IPS-18a (cell line): ENCODE results near the gene IRF1.
"Not testable (repeated sequence)": the region's sequence is repeated elsewhere in the genome, so short reads cannot be mapped to it uniquely, and the experiment has no call there.

Experiments
- H3K27ac ChIP-seq: one replicate; pipeline ENCODE4 v1.5.1; 2013; ENCODE audit warnings: low read length
- H3K27me3 ChIP-seq: one replicate; pipeline ENCODE4 v1.6.1; 2013; ENCODE audit warnings: mild to moderate bottlenecking, low read length; ENCODE audit not compliant: control insufficient read depth, insufficient read depth
- H3K36me3 ChIP-seq: one replicate; pipeline ENCODE4 v1.6.1; 2013; ENCODE audit warnings: low read depth, low read length; ENCODE audit not compliant: control insufficient read depth
- H3K4me1 ChIP-seq: one replicate; pipeline ENCODE4 v1.6.1; 2013; ENCODE audit warnings: low read depth, low read length; ENCODE audit not compliant: control insufficient read depth
- H3K4me3 ChIP-seq: one replicate; pipeline ENCODE4 v1.5.1; 2013; ENCODE audit warnings: low read length
- H3K9ac ChIP-seq: one replicate; pipeline ENCODE4 v1.6.1; 2013; ENCODE audit warnings: mild to moderate bottlenecking, low read length, moderate library complexity
- H3K9me3 ChIP-seq: one replicate; pipeline ENCODE4 v1.6.1; 2013; ENCODE audit warnings: low read depth, low read length; ENCODE audit not compliant: control insufficient read depth

Gene IRF1

GRCh38 chr5:132451387-132451786 is 39.2 kb downstream of the IRF1 start:
- H3K9ac ChIP-seq = no peak overlapping the region
- H3K4me1 ChIP-seq = peaks cover 21% of the 10 kb centered on the region
- H3K27ac ChIP-seq = no peak overlapping the region
- no peaks in the 10 kb centered on the region for H3K9me3 ChIP-seq
- no peaks in the 10 kb centered on the region for H3K27me3 ChIP-seq
- H3K36me3 ChIP-seq = no peaks in the 10 kb centered on the region
- no peak overlapping the region for H3K4me3 ChIP-seq

- Histone ChIP-seq H3K4me3 (no peak overlapping the region), H3K9me3 (no peaks in the 10 kb centered on the region), H3K9ac (no peak overlapping the region), H3K27me3 (no peaks in the 10 kb centered on the region), H3K27ac (no peak overlapping the region), H3K36me3 (no peaks in the 10 kb centered on the region), H3K4me1 (peaks cover 34% of the 10 kb centered on the region)
These were observed 41.5 kb downstream of the IRF1 start for GRCh38 chr5:132449060-132449459.

GRCh38 chr5:132447196-132447595 is 43.4 kb downstream of the IRF1 start:
- H3K36me3 ChIP-seq = no peaks in the 10 kb centered on the region
- no peak overlapping the region for H3K4me3 ChIP-seq
- H3K9me3 ChIP-seq = no peaks in the 10 kb centered on the region
- H3K27me3 ChIP-seq = no peaks in the 10 kb centered on the region
- H3K27ac ChIP-seq = no peak overlapping the region
- H3K9ac ChIP-seq = no peak overlapping the region
- H3K4me1 ChIP-seq = peaks cover 34% of the 10 kb centered on the region

- Histone ChIP-seq H3K9ac (no peak overlapping the region), H3K27ac (no peak overlapping the region), H3K4me3 (no peak overlapping the region), H3K36me3 (no peaks in the 10 kb centered on the region), H3K4me1 (peaks cover 34% of the 10 kb centered on the region), H3K9me3 (no peaks in the 10 kb centered on the region), H3K27me3 (no peaks in the 10 kb centered on the region)
These were observed 44.0 kb downstream of the IRF1 start for GRCh38 chr5:132446621-132447020.

- no peaks in the 10 kb centered on the region for H3K36me3 ChIP-seq
- H3K27me3 ChIP-seq = no peaks in the 10 kb centered on the region
- no peak overlapping the region for H3K4me3 ChIP-seq
- no peak overlapping the region for H3K9ac ChIP-seq
- no peak overlapping the region for H3K27ac ChIP-seq
- no peaks in the 10 kb centered on the region for H3K9me3 ChIP-seq
- H3K4me1 ChIP-seq = peaks cover 27% of the 10 kb centered on the region
These were observed 44.6 kb downstream of the IRF1 start for GRCh38 chr5:132445930-132446329.

GRCh38 chr5:132445640-132445923 is 45.0 kb downstream of the IRF1 start:
- Histone ChIP-seq H3K27ac (no peak overlapping the region), H3K9ac (no peak overlapping the region), H3K9me3 (no peaks in the 10 kb centered on the region), H3K4me1 (peaks cover 23% of the 10 kb centered on the region), H3K36me3 (no peaks in the 10 kb centered on the region), H3K4me3 (no peak overlapping the region), H3K27me3 (no peaks in the 10 kb centered on the region)

GRCh38 chr5:132444841-132445639 is 45.5 kb downstream of the IRF1 start:
- no peaks in the 10 kb centered on the region for H3K27me3 ChIP-seq
- H3K4me3 ChIP-seq = no peak overlapping the region
- H3K27ac ChIP-seq = no peak overlapping the region
- peaks cover 22% of the 10 kb centered on the region for H3K4me1 ChIP-seq
- no peaks in the 10 kb centered on the region for H3K36me3 ChIP-seq
- no peaks in the 10 kb centered on the region for H3K9me3 ChIP-seq
- H3K9ac ChIP-seq = no peak overlapping the region

- peaks cover 22% of the 10 kb centered on the region for H3K4me1 ChIP-seq
- H3K36me3 ChIP-seq = no peaks in the 10 kb centered on the region
- H3K27me3 ChIP-seq = no peaks in the 10 kb centered on the region
- no peak overlapping the region for H3K4me3 ChIP-seq
- no peak overlapping the region for H3K27ac ChIP-seq
- H3K9ac ChIP-seq = no peak overlapping the region
- H3K9me3 ChIP-seq = no peaks in the 10 kb centered on the region
These were observed 46.5 kb downstream of the IRF1 start for GRCh38 chr5:132444061-132444460.

GRCh38 chr5:132439521-132440089 is 51.0 kb downstream of the IRF1 start:
- no peak overlapping the region for H3K4me3 ChIP-seq
- no peak overlapping the region for H3K27ac ChIP-seq
- no peaks in the 10 kb centered on the region for H3K9me3 ChIP-seq
- H3K27me3 ChIP-seq = no peaks in the 10 kb centered on the region
- H3K4me1 ChIP-seq = peaks cover 19% of the 10 kb centered on the region
- no peaks in the 10 kb centered on the region for H3K36me3 ChIP-seq
- no peak overlapping the region for H3K9ac ChIP-seq

- H3K4me3 ChIP-seq = no peak overlapping the region
- peaks cover 19% of the 10 kb centered on the region for H3K4me1 ChIP-seq
- H3K36me3 ChIP-seq = no peaks in the 10 kb centered on the region
- H3K27me3 ChIP-seq = no peaks in the 10 kb centered on the region
- H3K9me3 ChIP-seq = no peaks in the 10 kb centered on the region
- H3K9ac ChIP-seq = no peak overlapping the region
- no peak overlapping the region for H3K27ac ChIP-seq
These were observed 51.7 kb downstream of the IRF1 start for GRCh38 chr5:132438917-132439316.

- H3K9me3 ChIP-seq, H3K36me3 ChIP-seq, H3K27me3 ChIP-seq, H3K27ac ChIP-seq, H3K4me3 ChIP-seq, H3K9ac ChIP-seq: not testable (repeated sequence)
- H3K4me1 ChIP-seq = peaks cover 19% of the 10 kb centered on the region
These were observed 52.3 kb downstream of the IRF1 start for GRCh38 chr5:132438267-132438645.

GRCh38 chr5:132437604-132438266 is 52.8 kb downstream of the IRF1 start:
- Histone ChIP-seq H3K27me3 (no peaks in the 10 kb centered on the region), H3K9me3 (no peaks in the 10 kb centered on the region), H3K4me1 (peaks cover 19% of the 10 kb centered on the region), H3K4me3 (no peak overlapping the region), H3K27ac (no peak overlapping the region), H3K36me3 (no peaks in the 10 kb centered on the region), H3K9ac (no peak overlapping the region)
